KMS-11 (cell line): ENCODE results near the gene MSGN1.

Experiments used
- H2AFZ ChIP-seq: fragments of 200-600 bp; sonication (generic); 2 replicates; pipeline ENCODE4 v1.6.1; 2016; ENCODE audit warnings: antibody characterized with exemption, mixed run types, low read depth
- H3K27ac ChIP-seq: fragments of 200-600 bp; sonication (generic); 2 replicates; pipeline ENCODE4 v1.6.1; 2016; ENCODE audit warnings: mild to moderate bottlenecking, mixed run types
- H3K27me3 ChIP-seq: fragments of 200-600 bp; sonication (generic); 2 replicates; pipeline ENCODE4 v1.6.1; 2017; ENCODE audit warnings: mild to moderate bottlenecking, low read depth, mixed run types, moderate library complexity; ENCODE audit not compliant: insufficient read depth
- H3K36me3 ChIP-seq: fragments of 200-600 bp; sonication (generic); 2 replicates; pipeline ENCODE4 v1.6.1; 2017; ENCODE audit warnings: mild to moderate bottlenecking, mixed run types; ENCODE audit not compliant: insufficient read depth
- H3K4me1 ChIP-seq: fragments of 200-600 bp; sonication (generic); 2 replicates; pipeline ENCODE4 v1.6.1; 2016; ENCODE audit warnings: mild to moderate bottlenecking, low read depth, mixed run types; ENCODE audit not compliant: poor library complexity, severe bottlenecking
- H3K4me2 ChIP-seq: fragments of 200-600 bp; sonication (generic); 2 replicates; pipeline ENCODE4 v1.7.0; 2016; ENCODE audit warnings: mild to moderate bottlenecking, mixed run types
- H3K4me3 ChIP-seq: fragments of 200-600 bp; sonication (generic); IDR thresholded peaks from 2 replicates; pipeline ENCODE4 v1.6.1; 2017; ENCODE audit warnings: low read depth, low read length, mixed read lengths; ENCODE audit not compliant: insufficient read depth
- H3K79me2 ChIP-seq: fragments of 200-600 bp; sonication (generic); 2 replicates; pipeline ENCODE4 v1.6.1; 2016; ENCODE audit warnings: low read depth, mixed run types; ENCODE audit not compliant: insufficient read depth
- H3K9ac ChIP-seq: fragments of 200-600 bp; sonication (generic); 2 replicates; pipeline ENCODE4 v1.6.1; 2016; ENCODE audit warnings: mild to moderate bottlenecking, mixed run types
- H4K20me1 ChIP-seq: fragments of 200-600 bp; sonication (generic); 2 replicates; pipeline ENCODE4 v1.6.1; 2016; ENCODE audit warnings: mild to moderate bottlenecking, mixed run types; ENCODE audit not compliant: insufficient read depth
- TF ChIP-seq, protein P1 (sequence below): fragments of 200-600 bp; sonication (generic); conservative IDR thresholded peaks from 2 replicates; pipeline ENCODE4 v1.6.1; 2017; ENCODE audit warnings: low read depth, mild to moderate bottlenecking, antibody characterized with exemption, low read length, moderate library complexity, mixed read lengths

The MSGN1 gene

DNA sequence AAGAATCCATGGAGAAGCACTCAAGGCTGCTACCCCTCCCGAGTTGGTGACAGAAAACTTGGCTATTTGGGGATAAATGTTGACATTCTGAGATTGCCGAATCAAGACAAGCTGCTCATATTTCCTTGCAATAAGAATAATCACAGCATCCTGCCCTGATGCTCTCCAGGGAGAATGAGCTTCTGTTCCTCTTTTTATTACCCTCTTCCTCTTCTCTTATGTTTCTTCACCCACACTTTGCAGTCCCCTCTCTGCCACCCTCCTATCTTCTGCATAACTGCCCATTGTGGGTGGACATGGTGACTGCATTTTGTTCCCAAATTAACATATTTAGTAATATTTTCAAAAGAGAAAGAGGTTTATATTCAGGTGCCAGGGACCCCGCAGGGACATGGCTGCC lies 11.9 kb upstream of the MSGN1 start:
- no peak overlapping the region for H3K4me3 ChIP-seq
- no peak overlapping the region for H3K4me2 ChIP-seq
- H3K4me1 ChIP-seq: no peaks in the 10 kb centered on the region
- TF ChIP-seq, protein P1, sequence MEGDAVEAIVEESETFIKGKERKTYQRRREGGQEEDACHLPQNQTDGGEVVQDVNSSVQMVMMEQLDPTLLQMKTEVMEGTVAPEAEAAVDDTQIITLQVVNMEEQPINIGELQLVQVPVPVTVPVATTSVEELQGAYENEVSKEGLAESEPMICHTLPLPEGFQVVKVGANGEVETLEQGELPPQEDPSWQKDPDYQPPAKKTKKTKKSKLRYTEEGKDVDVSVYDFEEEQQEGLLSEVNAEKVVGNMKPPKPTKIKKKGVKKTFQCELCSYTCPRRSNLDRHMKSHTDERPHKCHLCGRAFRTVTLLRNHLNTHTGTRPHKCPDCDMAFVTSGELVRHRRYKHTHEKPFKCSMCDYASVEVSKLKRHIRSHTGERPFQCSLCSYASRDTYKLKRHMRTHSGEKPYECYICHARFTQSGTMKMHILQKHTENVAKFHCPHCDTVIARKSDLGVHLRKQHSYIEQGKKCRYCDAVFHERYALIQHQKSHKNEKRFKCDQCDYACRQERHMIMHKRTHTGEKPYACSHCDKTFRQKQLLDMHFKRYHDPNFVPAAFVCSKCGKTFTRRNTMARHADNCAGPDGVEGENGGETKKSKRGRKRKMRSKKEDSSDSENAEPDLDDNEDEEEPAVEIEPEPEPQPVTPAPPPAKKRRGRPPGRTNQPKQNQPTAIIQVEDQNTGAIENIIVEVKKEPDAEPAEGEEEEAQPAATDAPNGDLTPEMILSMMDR: no peak
- H3K9ac ChIP-seq: no peak overlapping the region
- no peaks in the 10 kb centered on the region for H3K79me2 ChIP-seq
- peaks cover 3% of the 10 kb centered on the region; the same call in 1 of the 2 replicates for H3K27me3 ChIP-seq
- H3K27ac ChIP-seq: no peak overlapping the region
- H4K20me1 ChIP-seq: no peaks in the 10 kb centered on the region
- H3K36me3 ChIP-seq: no peaks in the 10 kb centered on the region
- no peak overlapping the region for H2AFZ ChIP-seq

DNA sequence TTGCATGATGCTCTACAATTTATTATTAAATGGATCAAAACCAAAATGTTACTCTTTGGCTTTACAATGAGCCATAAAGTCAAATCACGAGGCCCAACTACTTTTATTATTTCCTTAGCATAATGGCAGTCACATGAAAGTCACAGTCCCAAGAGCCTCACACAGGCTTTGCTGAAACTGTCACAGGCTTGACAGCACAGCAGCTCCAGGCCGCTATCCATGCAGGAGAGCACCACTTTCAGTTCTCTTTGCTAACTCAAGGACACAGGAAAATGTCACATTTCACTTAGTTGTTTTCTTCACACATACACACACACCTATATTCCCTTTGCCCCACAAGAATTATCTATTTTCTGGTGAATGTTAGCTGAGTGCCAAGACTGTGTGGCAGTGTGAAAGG lies 11.1 kb upstream of the MSGN1 start:
- H3K79me2 ChIP-seq: no peaks in the 10 kb centered on the region
- no peak overlapping the region for H2AFZ ChIP-seq
- H3K4me2 ChIP-seq: no peak overlapping the region
- no peak overlapping the region for H3K9ac ChIP-seq
- peaks cover 3% of the 10 kb centered on the region; the same call in 1 of the 2 replicates for H3K27me3 ChIP-seq
- H3K4me1 ChIP-seq: no peaks in the 10 kb centered on the region
- TF ChIP-seq, protein P1: no peak
- H3K36me3 ChIP-seq: no peaks in the 10 kb centered on the region
- H4K20me1 ChIP-seq: no peaks in the 10 kb centered on the region
- no peak overlapping the region for H3K4me3 ChIP-seq
- H3K27ac ChIP-seq: no peak overlapping the region

DNA sequence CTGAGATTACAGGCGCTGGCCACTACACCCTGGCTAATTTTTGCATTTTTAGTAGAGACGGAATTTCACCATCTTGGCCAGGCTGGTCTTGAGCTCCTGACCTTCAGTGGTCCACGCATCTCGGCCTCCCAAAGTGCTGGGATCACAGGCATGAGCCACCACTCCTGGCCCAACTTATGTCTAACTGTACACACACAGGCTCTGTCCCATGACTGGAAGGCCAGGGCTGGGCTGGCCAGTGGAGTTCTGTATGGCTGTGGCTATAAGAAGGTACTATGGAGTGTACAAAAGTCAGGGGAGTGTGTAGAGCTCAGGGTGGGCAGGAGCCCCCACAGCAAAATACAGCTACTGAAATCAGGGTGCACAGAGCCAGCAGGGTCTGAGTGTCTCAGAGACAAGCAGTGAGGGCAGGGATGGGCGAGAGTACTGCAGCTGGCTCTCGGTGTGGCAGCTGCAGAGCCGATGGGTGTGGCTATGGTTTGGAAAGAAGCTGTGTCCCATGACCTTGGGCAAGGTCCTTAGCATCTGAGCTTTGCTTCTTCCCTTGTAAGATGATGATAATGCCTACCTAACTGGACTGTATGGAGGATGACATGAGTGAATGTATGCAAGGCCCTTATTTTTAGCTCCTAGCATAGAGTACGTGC lies 10.4 kb upstream of the MSGN1 start:
- Histone ChIP-seq H4K20me1 (no peaks in the 10 kb centered on the region), H3K9ac (no peak overlapping the region), H3K27me3 (peaks cover 3% of the 10 kb centered on the region; the same call in 1 of the 2 replicates), H3K79me2 (no peaks in the 10 kb centered on the region), H3K27ac (no peak overlapping the region), H3K4me1 (no peaks in the 10 kb centered on the region), H3K4me2 (no peak overlapping the region), H3K4me3 (no peak overlapping the region), H3K36me3 (no peaks in the 10 kb centered on the region), H2AFZ (no peak overlapping the region)
- TF ChIP-seq, protein P1: no peak

DNA sequence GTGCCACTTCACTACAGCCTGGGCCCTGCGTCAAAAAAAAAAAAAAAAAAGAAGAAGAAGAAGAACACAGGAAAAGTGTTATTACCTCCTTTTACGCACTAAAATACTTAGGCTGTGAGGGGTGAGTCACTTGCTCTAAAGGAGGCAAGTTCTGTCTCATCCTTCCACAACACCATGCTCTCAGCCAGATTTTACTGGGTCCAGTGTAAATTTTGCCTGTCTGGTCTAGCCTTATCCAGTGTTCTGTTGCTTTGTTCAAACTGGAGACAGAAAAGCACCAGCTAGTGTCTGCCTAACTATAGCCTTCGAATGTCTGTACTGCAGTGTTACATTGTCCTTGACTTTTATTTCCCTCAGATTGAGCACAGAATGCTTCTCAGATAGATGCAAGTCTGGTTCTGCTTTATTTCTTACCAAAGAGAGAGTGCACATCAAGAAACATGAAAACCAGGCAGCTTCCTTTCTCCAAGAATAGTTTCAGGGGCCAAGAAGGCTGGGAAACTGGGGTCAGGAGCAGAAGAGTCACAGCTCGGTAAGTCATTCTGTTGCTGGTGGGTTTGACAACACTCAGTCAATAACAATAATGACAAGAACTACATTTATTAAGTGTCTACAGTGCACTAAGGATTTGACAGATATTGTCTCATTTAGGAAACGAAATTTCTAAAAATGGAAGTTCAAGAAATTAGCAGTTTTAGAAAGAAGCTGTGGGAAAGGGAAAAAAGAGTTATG lies 3.1 kb upstream of the MSGN1 start:
- Histone ChIP-seq H3K9ac (no peak overlapping the region), H3K4me2 (no peak overlapping the region), H3K27me3 (no peaks in the 10 kb centered on the region), H3K27ac (no peak overlapping the region), H3K4me1 (peaks cover 10% of the 10 kb centered on the region), H4K20me1 (no peaks in the 10 kb centered on the region), H2AFZ (no peak overlapping the region), H3K4me3 (no peak overlapping the region), H3K36me3 (no peaks in the 10 kb centered on the region), H3K79me2 (no peaks in the 10 kb centered on the region)
- TF ChIP-seq, protein P1: no peak
